Fibroblast of skin of left quadriceps (primary cell): ENCODE results near the gene EDAR.

Source experiments
- DNase-seq, 2 experiments: peaks; one replicate each; pipeline ENCODE4 v3.0.0-alpha.2; 2013; ENCODE audit warnings: low read depth in 2 of 2

The EDAR gene

DNA sequence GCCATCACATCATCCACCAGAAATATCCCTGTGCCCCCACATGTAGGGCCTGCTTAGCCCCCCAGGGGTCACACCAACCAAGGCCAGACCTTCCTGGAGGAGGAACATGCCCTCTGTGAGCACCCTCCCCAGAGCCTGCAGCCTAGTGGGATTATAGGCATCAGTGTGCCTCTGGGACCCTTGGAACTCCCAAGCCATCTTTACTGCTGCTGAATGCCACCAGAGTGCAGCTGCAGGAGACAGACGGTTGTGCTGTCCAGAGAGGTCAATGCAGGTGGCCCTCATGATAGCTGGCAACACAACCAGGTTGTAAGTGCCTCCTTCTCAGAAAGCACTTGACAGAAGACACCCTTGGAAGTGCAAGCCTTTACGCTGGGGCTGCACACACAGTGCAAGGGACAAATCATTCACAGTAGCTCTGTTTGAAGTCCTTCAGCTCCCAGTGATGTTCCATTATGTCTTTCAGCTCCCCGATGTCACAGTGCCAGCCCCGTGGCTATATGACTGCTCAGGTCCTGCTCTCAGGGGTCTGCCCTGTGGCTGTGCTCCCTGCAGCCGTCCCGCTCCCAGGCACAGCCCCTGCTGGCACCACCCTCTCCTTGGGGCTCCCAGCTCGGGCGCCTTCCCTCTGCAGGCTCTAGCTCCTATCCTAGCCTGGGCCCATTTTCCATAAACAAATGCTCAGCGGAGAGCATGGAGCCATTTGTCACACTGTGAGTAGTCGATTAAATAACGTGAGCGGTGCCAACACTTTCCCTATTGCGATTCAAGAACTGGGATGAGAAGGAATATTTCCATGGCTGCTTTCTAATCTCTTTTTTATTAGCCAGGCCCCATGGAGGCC, 65.1 kb downstream of the EDAR start:
- no peak for DNase-seq

DNA sequence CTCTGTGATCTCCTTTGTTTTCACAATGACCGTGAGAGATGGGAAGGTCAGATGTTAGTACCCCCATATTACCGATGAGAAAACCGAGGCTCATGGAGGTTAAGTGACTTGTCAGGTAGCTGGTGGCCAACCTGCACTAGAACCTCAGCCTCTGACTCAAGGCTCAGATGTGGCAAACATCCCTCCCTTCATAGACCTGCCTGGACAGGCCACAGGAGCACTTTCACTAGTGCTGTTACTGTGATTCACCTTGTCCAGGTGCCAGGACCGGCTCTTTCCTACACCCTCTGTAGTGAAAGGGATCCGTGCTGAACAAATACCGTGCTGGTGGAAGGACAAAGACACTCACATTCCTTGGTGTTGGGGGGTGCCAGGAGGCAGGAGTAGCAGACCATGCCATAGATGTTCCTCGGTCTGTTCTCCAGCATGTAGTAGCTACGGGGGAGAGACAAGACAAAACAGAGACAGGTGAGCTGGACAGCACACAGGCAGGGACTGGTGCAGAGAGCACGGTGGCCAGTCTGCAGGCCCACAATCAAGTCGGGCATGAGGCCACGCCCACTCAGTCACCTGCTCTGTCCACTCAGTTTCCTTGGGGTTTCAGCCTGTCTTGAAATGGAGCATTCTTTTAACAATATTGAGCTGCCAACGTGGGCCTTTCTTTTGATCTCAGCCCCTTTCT, 65.9 kb downstream of the EDAR start:
- DNase-seq, result no peak

DNA sequence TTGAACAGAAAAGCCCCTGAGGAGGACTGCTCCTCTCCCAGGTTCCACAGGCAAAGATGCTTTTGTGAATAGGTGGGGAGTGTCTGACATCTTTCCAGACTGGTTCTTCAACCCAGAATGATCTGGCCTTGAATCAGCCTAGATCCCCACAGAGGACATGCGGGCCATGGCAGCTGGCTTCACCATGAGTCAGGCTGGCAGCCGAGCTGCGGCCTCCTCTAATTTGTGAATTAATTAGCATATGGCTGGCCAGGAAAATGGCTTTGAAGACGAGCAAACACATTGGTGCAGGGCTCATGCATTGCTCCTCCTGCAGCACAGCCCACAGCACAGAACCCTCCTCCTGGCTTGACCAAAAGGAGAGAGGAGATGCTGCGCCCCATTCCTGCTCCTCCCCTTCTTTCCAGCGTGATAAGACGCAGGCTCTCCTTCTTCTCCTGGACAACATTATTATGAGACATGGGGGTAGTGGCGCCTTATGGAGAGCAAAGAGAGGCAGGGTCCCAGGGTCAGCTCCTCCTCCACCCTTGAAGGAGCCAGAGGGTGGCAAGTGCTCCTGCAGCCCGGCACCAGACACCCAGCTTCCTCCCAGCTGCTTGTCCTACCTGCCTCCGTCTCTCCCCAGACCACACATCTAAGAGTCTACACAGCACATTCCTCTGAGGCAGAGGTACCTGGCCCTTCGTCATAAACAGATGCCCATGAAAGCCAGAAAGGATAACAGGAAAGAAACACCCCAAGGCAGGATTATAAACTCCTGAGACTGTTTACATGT, 66.7 kb downstream of the EDAR start:
- DNase-seq, result no peak

DNA sequence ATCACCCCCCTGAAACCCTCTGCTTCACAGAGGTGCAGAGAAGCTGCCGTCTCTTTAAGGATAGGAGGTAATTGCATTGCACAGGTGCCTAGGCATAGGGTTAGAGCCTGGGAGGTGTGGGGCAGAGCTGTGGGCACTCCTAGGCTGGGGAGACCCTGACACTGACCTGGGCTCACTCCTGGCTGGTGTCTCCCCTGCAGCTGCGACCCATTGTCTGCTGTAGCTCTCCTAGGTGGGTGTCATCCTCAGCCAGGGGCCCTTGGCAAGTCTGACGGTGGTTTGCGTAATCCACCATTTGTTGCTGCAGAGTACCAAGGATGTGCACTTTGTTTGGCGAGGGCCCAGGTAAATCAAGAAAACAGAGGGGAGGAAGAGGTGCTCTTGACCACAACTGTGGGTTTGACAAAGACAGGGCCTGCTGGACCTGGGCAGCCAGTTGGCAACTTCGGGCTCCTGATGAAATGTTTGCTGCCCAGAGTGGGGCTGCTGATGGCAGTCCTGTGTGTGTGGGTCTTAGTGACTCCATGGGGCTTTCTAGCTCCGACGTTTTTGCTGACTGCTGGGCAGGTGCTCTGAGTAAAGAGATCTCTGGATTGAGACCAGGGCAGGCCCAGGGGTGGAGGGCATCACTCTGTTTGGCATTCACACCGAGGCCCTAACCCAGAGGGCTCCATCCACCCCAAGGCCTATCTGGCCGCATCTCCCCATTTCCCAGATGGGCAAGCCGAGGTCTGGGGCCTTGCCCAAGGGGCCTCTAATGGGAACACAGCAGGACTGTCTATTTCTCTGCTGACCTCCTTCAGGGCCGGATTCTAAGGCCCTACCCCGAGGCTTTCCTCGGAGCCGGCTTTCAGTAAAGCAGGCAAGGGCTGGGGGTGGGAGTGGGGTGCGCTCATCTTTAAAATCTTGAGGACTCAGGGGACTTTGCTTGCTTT, 67.7 kb downstream of the EDAR start:
- no peak for DNase-seq

DNA sequence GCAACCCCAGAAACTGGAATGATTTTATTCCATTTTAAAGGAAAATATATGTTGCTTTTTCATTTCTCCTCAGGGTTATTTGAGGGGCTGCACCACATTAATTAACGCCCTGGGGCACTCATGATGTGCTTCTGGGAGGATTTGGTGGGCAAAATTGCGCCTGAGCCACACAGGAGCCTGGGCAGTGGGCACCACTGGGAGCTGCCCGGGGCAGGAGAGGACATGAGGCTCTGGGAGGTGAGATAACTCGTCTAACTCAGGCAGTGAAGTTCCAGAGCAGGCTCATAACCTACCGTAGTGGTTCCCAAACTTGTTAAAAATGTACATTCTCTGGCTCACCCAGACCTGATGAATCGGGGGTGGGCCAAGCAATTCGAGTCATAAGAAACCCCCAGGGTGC, 68.3 kb downstream of the EDAR start:
- DNase-seq, result no peak

DNA sequence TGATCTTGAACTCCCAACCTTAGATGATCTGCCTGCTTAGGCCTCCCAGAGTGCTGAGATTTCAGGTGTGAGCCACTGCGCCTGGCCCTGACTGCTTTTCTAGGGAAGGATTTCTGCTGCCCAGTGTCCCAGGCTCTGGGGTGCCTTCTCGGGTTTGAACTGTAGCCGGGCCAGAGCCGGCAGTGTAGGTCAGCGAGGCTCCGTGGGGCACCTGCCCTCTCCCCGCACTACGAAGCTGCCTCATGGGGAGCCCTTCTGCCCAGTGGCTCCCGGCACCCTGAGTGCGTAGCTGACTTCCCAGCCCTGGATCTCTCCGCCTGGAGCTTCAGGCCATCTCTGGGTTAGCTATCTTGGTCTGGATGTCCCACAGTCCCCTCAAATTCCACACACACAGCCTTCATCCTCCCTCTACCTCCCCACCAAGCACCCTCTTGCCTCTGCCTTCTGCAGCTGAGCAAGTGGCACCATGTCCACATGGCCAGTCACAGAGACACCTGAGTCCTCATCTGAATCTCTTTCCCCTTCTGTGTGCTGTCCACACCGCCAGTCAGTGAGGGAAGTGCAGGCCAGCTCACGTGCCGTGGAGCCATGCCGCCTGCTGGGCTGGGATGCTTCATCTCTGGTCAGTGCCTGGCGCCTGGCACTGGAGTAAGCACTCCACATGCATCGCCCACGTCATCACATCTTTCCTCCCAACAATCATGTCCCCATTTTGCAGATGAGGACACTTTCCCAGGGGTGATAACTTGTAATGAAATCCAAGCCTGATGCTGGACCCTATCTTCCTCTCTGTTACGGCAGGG, 69.2 kb downstream of the EDAR start:
- DNase-seq, result no peak

DNA sequence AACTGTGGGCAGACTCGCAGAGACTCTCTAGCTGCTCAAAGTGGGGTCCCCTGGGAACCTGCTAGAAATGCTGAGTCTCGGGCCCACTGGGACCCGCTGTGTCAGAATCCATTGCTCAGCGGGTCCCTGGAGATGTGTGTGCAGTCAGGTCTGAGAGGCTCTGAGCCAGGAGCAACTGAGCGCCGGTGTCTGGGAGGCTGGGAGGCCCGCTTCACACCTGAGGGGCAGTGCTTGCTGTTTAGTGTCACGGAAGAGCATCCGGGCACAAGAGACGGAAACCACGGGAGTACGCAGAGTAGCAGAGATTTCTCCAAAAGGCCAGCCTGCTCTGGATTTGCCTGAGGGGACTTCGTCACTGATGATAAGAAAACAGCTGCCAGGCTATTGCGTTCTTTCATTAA, 70.1 kb downstream of the EDAR start:
- no peak for DNase-seq

DNA sequence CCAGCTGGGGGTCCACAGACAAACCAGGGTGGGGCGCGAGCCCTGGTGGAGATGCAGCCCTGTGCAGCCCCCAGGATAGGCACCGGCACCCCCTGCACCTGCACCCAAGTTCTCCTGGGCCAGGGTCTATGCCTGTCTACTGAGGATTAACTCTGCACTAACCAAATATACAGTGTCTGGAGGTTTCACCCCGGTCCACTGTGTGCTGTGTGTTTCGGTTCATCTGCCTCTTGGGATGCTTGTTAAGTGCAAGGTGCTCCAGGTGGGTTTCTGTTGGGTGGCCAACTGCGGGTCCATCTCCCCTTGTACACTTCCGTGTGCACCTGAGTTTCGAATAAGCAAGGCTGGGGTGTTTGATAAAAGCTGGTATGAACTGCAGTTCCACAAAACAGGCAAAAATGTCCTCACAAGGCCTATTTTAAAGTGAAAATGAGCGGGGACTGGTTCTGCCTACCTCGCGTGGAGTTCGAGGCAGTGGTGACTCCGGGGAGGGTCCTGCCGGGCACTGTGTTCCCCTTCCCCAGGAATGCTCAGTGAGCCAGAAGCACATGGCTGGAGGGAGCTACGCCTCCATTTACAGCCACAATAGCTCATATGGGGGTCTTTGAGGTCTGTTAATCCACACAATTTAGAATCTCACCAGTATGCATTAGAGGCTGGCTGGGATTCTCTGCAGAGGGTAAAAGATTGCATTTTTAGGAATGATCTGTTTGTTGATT, 70.7 kb downstream of the EDAR start:
- DNase-seq, result no peak

DNA sequence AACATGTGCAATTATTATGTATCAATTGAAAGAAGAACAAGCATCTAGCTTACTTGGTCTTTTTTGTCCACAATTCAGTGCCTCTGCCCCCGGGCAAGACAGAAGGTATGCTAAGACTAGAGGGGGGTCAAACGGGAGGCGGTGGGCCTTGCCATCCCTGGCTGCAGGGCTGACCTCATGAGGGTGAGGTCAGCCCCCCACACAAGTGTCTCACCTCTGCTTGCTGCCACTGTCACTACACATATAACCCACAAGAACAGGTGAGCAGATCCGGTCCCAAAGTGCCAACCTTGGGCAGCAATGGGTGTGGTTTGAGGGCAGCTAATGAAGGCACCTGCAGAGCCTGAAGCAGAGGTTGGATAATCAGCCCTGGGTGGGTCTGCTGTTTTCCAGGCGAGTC, 71.5 kb downstream of the EDAR start:
- no peak for DNase-seq

DNA sequence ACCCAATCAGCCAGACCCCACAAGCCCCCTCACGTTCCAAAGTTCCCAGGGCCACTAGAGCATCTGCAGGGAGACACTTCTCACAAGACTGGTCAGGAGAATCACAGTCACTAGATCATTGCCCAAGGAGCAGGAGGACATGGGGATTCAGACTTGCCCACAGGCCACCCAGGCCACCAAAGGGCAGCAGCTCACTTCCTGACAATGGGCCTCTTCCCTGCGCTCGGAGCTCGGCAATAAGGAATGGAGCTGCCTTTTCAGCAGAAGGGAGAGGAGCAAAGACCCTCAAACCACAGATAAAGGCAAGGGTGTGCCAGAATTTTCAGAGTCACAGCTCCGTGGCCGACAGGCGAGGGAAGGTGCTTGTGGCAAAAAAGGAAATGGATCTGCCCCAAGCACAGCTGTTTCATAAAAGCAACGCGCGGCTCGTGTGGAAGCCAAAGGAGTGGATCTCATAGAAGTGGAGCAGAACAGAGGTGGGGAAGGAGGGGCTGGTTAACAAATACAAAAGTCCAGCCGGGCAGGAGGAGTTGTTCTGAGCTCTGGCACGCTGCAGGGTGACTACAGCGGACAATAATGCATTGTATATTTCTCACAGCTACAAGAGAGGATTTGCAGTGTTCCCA, 72.1 kb downstream of the EDAR start:
- no peak for DNase-seq

DNA sequence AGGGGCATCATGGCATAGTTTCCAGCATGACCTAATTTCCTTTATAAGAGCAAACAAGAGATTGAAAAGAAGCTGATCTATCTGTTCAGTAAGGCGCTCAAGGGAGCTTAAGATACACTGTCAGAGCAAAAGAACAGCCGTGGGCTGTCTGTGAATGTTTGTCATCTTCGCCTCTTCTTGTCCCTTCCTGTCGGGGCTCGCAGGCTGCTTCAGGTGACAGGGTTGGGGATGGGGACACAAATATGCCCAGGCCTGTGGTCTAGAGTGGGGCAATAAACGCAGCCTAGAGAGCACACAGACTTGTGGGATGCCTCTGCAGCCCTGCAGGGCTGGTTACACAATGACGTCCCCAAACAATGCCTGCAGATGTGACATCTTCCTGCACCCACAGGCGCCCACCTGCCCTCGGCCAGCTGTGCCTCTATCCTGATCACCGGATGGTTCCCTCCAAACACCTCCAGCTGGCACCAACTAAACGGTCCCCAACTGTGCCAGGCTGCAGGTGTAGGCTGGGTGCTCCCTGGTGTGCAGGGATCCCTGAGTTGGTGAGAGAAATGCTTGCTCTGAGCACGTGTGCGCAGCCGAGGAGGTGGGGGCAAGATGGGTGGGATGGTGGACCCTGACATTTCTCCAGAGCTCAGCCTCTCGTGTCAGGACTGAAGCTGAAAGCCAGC, 72.8 kb downstream of the EDAR start:
- DNase-seq, result no peak

DNA sequence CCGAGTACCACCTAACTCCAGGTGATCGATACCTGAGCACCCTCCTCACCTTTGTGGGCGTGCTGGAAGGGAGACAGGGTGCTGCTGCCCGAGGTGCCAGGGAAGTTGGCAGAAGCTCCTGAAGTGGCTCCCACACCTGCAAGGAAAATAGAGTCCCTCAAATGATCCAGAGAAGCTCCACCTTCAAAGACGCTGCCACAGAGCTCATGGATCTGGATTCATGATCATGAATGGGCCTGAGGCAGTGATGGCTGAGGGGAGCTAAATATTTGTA, 76.5 kb downstream of the EDAR start:
- DNase-seq, result no peak

DNA sequence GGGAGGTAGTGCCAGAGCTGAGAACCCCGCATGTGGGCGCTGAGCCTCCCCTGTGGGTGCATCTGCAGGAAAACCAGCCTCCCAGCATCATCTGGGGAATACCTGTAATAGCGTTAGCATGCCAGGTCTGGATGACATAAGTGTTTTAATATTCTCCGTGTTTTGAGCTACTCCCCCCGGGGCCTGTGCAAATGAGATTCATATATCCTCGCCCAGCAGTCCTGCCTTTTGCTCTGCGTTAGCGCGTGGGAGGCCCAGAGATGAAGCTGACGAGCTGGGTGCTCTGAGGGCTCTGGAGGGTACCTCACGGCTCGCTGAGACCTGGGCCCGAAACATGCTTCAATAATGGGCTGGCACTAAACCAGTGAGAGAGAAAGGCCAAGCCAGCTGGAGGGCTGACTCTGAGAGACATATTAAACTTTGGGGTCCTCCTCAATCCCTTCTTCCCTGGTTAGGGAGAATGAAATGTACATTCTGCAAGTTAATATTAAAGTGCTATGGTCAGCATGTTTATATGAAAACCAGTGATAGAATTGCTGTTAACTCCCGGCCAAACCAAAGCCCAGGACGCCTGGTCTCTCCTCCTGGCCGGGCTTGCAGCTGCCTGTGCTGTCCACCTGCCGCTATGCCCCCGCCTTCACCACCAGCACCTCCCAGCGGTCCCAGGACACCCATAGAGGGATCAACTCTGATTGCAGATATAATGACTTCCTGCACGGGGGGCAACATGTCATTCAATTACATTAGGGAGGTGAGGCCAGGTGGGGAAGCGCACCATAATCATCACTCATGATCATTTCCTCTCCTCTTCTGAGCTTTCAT, 77.0 kb downstream of the EDAR start:
- no peak for DNase-seq

DNA sequence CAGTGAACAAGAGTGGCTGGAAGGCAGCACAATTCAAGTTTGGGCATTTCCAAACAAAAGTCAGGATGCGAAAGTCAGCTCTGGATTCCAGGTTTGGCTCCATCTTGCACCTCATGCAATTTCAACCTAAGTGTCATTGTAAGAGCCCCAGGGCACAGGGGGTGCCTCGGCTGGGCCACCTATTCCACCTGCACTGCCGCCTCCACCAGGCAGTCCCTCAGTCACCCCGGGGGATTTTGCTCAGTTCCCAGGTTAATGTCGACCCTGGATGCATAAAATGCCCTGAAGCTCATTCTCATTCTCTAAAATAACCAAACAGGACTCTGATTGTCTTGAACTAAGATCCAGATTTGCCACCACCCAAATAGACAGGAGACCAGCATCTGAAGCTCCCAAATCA, 77.6 kb downstream of the EDAR start:
- no peak for DNase-seq

DNA sequence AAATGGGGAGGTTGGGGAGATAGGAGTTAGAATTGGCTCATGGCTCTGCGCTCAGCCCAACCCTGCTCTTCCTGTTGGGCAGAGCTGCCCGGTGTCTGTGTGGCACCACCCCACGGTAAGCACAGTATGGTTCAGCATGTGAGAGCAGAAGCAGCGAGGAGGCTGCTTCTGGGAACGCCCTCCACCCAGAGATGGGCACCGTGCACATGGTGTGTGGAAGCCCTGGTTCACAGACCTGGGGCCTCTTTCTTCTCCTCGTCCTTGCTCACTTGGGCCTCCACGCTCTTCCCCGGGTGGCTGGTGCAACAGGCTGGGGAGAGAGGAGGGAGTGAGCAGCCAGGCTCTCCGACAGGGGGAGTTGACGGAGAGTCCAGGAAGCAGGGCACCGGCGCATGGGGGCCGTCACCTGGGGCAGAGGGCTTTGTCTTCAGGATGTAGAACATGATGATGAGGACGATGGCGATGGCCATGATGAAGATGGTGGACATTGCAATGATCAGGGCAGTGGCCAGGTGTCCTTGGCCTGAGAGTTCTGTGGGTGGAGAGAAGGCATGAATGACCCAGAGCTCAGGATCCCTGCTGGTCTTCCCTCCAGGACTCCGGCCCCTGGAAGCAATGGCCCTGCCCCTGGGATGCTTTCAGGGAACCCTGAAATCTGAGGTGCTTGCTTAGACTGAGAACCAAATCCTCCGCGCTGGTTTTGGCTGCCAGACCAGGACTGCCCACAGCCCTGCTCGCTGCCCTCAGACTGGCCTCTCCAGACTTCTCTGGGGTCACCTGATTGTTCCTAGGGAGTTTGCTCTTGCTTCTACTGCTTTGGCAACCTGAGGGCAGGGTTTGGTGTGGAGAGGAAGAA, 78.3 kb downstream of the EDAR start:
- no peak for DNase-seq

DNA sequence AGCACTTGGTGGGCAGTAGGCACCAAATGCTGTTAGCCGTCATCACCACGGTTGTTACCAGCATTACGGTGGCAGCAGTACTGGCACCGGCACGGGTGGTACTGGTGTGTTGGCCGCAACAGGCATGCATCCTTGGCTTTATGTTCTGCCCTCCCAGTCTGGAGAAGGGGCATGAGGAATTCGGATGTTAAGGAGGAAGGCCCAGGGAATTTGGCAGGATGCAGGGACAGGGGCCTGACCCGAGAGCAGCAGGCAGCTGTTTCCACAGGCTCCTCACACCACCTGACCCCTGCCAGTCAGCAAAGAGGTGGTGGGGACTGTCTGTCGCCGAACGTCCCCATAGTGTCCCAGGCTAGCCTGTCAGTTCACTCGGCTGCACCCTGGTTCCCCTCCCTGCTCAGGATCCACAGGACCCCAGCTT, 79.0 kb downstream of the EDAR start:
- DNase-seq, result no peak

DNA sequence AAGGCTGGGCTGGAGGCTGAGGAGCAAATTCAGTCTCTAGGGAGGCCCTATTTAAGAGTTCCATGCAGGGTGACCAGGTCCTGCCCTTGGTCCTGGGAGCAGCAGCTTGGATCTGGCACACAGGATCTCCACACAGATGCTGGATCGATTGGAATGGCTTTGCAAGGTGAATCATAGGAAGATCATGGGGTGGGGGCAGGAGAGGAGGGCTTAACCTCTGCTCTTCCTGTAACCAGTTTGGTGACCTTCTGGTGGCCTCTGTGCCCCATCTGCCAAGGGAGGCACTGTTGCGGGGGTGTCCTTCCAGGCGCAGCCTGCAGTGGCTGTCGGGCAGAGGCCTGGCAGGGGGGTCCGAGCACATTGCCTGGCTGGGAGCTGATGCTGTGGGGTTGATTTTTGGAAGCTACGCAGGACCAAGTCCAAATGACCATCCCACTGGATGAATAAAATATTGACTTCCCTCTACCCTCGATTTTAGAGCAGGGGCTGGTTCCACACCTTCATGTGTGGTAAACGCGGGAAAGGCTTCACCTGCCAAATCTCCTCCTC, 79.7 kb downstream of the EDAR start:
- DNase-seq, result no peak
